ENCODE data around the gene ZNF784. TPM values are rescaled to one million over a fixed set of nuclear protein-coding genes. Genes with fewer than 3 reads are reported as not detected.

ZNF784 gene
- total and polyA plus RNA-seq, 9 donors: 5.3 to 9.8 (median 8.5) TPM

DNA sequence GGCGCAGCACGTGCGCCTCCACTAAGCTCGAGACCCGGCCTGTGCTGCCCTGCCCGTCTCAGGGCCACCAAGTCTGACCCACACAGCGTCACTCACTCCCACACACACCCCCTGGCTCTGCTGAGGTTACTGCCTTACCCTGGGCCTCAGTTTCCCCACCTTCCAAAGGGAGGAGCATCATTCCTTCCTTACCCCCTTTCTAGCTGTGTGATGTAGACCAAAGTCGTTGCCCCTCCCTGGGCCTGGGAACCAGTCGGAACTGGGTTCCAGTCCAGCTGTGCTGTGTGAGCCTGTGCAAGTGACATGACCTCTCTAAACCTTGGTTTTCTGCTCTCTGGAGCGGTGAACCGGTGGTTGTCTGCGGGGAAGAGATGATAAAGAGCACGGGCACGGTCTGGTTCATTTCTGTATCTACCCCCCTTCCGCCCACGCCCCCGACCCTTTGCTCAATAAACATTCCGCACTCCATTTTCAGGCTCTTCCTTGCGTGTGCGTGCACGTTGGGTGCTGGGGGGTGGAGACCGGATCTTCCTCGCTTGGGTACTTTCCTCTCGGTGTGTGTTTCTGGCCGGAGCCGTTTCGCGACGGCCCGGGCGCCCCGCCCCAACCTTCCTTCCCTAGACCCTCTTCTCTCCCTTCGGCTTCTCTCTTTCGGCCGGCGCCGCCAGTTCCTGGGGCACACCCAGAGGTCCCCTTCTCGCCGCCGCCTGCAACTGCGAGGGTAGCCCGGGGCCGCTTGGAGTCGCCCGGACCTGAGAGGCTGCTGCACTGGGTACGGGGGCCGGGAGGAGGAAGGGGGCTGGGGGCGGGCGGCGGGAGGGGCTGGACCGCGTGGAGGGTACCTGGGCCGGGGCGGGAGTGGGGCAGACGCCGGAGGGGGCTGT is 18.9 kb upstream of the ZNF784 start, which contains the start of gene ZNF581:
Gene ZNF581, plus strand, starts transcription at position 647 of the 884 bp plus-strand sequence. CDS start 923 bp downstream, outside the sequence.
- WGBS (ENCODE audit: insufficient coverage): 1% methylated on average over 31 of the region's 56 CpGs
- Histone ChIP-seq H3K9me3 (replicated peaks; ENCODE audit: control insufficient read depth, low read depth, low read length) (no peaks in the 10 kb centered on the region), H3K27me3 (ENCODE audit: control insufficient read depth, insufficient read depth, low read length) (no peaks in the 10 kb centered on the region), H3K4me3 (ENCODE audit: low read length) (peak within 1 kb of the TSS; percentile 76), H3K36me3 (ENCODE audit: control insufficient read depth, insufficient read depth, low read length) (peaks cover 19% of the 10 kb centered on the region), H3K4me1 (ENCODE audit: control insufficient read depth, insufficient read depth, low read length) (peaks cover 57% of the 10 kb centered on the region), H3K27ac (ENCODE audit: low read length) (peak within 1 kb of the TSS; percentile 78)
- DNase-seq: peak; percentile 84

- DNase-seq: no peak
- peak overlapping the region; percentile 29 for H3K27ac ChIP-seq (ENCODE audit: low read length)
- WGBS (ENCODE audit: insufficient coverage): 2% methylated on average over 62 of the region's 65 CpGs
- no peaks in the 10 kb centered on the region for H3K27me3 ChIP-seq (ENCODE audit: control insufficient read depth, insufficient read depth, low read length)
- peak overlapping the region; percentile 68 for H3K4me3 ChIP-seq (ENCODE audit: low read length)
- H3K9me3 ChIP-seq (replicated peaks; ENCODE audit: control insufficient read depth, low read depth, low read length): no peaks in the 10 kb centered on the region
- H3K36me3 ChIP-seq (ENCODE audit: control insufficient read depth, insufficient read depth, low read length): peaks cover 22% of the 10 kb centered on the region
- H3K4me1 ChIP-seq (ENCODE audit: control insufficient read depth, insufficient read depth, low read length): peaks cover 53% of the 10 kb centered on the region
Measured at GRCh38 chr19:55642153-55643002, 18.0 kb upstream of the ZNF784 start.

DNA sequence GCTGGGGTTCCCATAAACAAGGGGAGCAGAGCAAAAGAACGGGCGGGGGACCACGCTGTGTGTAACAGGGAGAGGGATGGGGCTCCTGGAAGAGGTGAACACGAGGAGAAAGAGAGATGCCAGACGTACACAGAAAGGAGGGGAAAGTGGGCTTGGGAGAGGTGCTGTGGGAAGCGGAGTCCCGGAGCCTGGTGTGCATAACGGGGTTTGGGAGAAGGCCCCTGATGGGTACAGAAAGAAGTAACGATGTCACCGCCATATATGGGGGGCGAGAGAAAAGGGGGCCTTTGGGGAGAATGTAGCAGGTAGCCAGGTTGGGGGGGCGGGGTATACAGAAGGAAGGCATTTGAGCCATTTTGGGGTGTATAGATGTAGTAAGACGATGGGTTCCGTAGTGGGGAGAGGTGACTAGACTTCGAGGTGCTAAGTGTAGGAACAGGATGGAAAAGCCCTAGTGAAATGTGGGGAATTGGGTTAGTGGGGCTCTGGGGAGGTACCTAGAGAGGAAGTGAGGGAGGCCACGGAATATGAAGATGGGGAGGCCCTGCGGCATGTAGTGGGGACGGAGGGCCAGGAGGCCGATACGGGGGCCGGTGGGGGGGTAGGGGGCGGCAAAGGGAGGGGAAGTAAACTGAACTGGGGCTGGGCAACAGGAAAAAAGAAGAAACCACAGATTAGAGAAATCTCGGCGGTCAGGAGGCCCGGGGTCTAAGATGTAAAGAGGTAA is 17.2 kb upstream of the ZNF784 start:
- Histone ChIP-seq H3K4me3 (ENCODE audit: low read length) (peak overlapping the region; percentile 68), H3K27ac (ENCODE audit: low read length) (peak overlapping the region; percentile 94), H3K9me3 (replicated peaks; ENCODE audit: control insufficient read depth, low read depth, low read length) (no peaks in the 10 kb centered on the region), H3K4me1 (ENCODE audit: control insufficient read depth, insufficient read depth, low read length) (peaks cover 51% of the 10 kb centered on the region), H3K27me3 (ENCODE audit: control insufficient read depth, insufficient read depth, low read length) (no peaks in the 10 kb centered on the region), H3K36me3 (ENCODE audit: control insufficient read depth, insufficient read depth, low read length) (peaks cover 19% of the 10 kb centered on the region)
- DNase-seq: no peak
- WGBS (ENCODE audit: insufficient coverage): 1% methylated on average over 25 of the region's 25 CpGs

DNA sequence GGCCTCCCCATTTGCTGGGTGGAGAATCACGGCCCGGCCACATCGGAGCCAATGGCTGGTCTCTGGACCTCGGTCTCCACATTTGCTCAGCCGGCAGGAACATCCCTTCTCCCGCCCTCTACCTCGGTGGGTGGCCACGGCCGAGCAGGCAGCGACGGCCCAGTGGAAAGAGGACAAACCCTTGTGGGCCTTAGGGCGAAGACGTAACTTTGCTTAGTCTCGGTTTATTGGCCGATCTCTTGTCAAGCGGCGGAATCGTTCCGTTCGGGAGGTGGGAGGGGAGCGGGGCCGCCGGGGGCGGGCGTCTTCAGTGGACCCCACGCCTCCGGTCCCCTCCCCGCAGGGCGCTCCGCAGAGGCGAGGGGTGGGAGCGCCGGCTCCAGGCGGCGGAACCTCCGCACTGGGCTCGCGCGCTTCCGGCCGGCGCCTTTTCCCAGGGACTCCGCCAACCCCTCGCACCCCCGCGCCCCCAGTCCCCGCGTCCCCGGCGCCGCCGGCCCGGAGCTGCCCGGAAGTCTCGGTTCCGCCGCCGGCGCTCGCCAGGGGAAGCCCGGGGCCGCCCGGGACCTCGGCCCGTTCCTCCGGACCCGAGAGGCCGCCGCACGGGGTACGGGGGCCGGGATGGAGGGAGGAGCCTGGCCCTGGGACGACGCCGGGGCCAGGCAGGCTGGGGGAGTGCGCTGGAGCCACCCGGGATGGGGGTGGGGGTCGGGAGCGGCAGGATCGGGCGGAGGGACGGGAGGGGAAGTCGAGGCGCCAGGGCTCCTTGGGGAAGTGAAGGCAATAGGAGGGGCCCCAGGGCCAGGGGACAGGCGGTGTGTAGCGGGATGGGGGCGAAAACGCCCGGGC is 16.4 kb upstream of the ZNF784 start, which contains the start of gene ZNF580:
Gene ZNF580, plus strand, starts transcription at position 426 of the 849 bp plus-strand sequence. CDS start 1,507 bp downstream, outside the sequence.
- H3K36me3 ChIP-seq (ENCODE audit: control insufficient read depth, insufficient read depth, low read length): peaks cover 18% of the 10 kb centered on the region
- peak within 1 kb of the TSS; percentile 94 for H3K27ac ChIP-seq (ENCODE audit: low read length)
- peak within 1 kb of the TSS; percentile 68 for H3K4me3 ChIP-seq (ENCODE audit: low read length)
- DNase-seq: peak; percentile 93
- under 1% methylated on average over 75 of the region's 89 CpGs for WGBS (ENCODE audit: insufficient coverage)
- H3K9me3 ChIP-seq (replicated peaks; ENCODE audit: control insufficient read depth, low read depth, low read length): no peaks in the 10 kb centered on the region
- H3K4me1 ChIP-seq (ENCODE audit: control insufficient read depth, insufficient read depth, low read length): peaks cover 59% of the 10 kb centered on the region
- H3K27me3 ChIP-seq (ENCODE audit: control insufficient read depth, insufficient read depth, low read length): no peaks in the 10 kb centered on the region

DNA sequence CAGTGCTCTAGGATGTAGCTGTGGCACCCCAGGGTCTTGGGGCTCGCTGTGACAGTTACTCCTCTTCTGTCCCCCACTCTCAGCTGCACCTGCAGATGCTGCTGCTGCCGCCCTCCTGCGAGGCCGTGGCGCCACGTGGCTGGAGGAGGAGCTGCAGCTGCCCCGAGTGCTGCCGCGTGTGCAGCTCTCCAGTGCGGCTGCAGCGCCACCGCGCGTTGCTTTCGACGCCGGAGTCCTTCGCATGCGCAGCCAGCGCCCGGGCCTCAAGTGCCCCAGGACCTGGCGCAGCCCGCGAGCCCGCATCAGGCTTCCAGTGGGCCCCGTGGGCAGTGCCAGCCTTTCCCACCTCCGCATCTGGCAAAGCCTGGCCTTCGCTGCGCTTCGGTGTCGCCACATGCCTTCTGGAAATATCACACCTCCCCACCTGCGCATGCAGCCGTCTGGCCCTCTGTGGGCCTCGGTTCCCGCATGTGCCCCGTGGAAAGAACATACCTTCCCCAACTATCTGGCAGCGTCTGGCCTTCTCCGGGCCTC is 15.7 kb upstream of the ZNF784 start:
- H3K9me3 ChIP-seq (replicated peaks; ENCODE audit: control insufficient read depth, low read depth, low read length): no peaks in the 10 kb centered on the region
- peak overlapping the region; percentile 94 for H3K27ac ChIP-seq (ENCODE audit: low read length)
- H3K4me1 ChIP-seq (ENCODE audit: control insufficient read depth, insufficient read depth, low read length): peaks cover 65% of the 10 kb centered on the region
- H3K27me3 ChIP-seq (ENCODE audit: control insufficient read depth, insufficient read depth, low read length): no peaks in the 10 kb centered on the region
- 4% methylated on average over 38 of the region's 38 CpGs for whole genome bisulfite sequencing (ENCODE audit: insufficient coverage)
- H3K36me3 ChIP-seq (ENCODE audit: control insufficient read depth, insufficient read depth, low read length): peaks cover 11% of the 10 kb centered on the region
- peak overlapping the region; percentile 68 for H3K4me3 ChIP-seq (ENCODE audit: low read length)
- peak; percentile 83 for DNase-seq

DNA sequence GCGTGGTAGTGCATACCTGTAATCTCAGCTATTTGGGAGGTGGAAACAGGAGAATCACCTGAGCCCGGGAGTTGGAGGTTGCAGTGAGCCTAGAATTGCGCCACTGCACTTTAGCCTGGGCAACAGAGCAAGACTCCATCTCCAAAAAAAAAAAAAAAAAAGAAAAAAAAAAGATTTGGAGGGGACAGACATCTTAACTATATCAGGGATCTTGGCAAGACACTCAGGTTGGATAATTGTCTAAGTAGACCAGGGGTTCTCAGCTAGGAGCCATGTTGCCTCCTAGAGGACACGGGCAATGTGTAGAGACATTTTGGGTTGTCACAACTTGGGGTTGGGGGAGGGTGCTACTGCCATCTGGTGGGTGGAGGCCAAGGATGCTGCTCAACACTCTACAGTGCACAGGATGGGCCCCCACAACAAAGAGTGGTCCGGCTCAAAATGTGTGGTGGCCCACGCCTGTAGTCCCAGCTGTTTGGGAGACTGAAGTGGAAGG is 14.5 kb upstream of the ZNF784 start:
- 90% methylated on average over 2 of the region's 6 CpGs for WGBS (ENCODE audit: insufficient coverage)
- no peaks in the 10 kb centered on the region for H3K9me3 ChIP-seq (replicated peaks; ENCODE audit: control insufficient read depth, low read depth, low read length)
- peaks cover 60% of the 10 kb centered on the region for H3K4me1 ChIP-seq (ENCODE audit: control insufficient read depth, insufficient read depth, low read length)
- peaks cover 3% of the 10 kb centered on the region for H3K36me3 ChIP-seq (ENCODE audit: control insufficient read depth, insufficient read depth, low read length)
- H3K27me3 ChIP-seq (ENCODE audit: control insufficient read depth, insufficient read depth, low read length): no peaks in the 10 kb centered on the region
- H3K27ac ChIP-seq (ENCODE audit: low read length): no peak overlapping the region
- no peak for DNase-seq
- no peak overlapping the region for H3K4me3 ChIP-seq (ENCODE audit: low read length)

- WGBS (ENCODE audit: insufficient coverage): 81% methylated on average over 11 of the region's 11 CpGs
Measured at GRCh38 chr19:55637534-55637933, 13.2 kb upstream of the ZNF784 start.

DNA sequence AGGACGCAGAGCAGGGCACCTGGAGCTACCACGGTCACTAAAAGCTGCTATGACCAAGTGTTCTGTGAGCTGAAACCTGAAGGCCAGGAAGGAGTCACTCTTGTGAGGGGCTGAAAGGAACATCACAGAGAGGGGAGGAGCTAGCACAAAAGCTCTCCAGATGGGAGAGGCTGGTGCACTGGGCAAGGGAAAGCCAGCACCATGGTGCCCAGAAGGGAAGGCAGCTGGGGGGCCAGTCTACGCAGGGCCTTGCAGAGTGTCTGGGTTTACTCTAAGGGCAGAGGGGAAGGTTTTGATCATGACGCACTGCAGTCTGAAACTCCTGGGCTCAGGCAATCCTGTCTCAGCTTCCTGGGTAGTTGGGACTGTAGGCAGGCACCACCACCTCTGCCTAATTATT is 12.4 kb upstream of the ZNF784 start:
- H3K4me1 ChIP-seq (ENCODE audit: control insufficient read depth, insufficient read depth, low read length): peaks cover 44% of the 10 kb centered on the region
- H3K27ac ChIP-seq (ENCODE audit: low read length): no peak overlapping the region
- H3K36me3 ChIP-seq (ENCODE audit: control insufficient read depth, insufficient read depth, low read length): peaks cover 3% of the 10 kb centered on the region
- H3K27me3 ChIP-seq (ENCODE audit: control insufficient read depth, insufficient read depth, low read length): no peaks in the 10 kb centered on the region
- H3K9me3 ChIP-seq (replicated peaks; ENCODE audit: control insufficient read depth, low read depth, low read length): no peaks in the 10 kb centered on the region
- H3K4me3 ChIP-seq (ENCODE audit: low read length): no peak overlapping the region
- DNase-seq: no peak
- WGBS (ENCODE audit: insufficient coverage): 94% methylated on average over 2 of the region's 4 CpGs

More at GRCh38 chr19:55637534-55637933, 13.2 kb upstream of the ZNF784 start:
- H3K36me3 ChIP-seq (ENCODE audit: control insufficient read depth, insufficient read depth, low read length): peaks cover 3% of the 10 kb centered on the region
- no peak overlapping the region for H3K27ac ChIP-seq (ENCODE audit: low read length)
- no peaks in the 10 kb centered on the region for H3K9me3 ChIP-seq (replicated peaks; ENCODE audit: control insufficient read depth, low read depth, low read length)
- no peak for DNase-seq
- H3K4me1 ChIP-seq (ENCODE audit: control insufficient read depth, insufficient read depth, low read length): peaks cover 52% of the 10 kb centered on the region
- H3K4me3 ChIP-seq (ENCODE audit: low read length): no peak overlapping the region
- H3K27me3 ChIP-seq (ENCODE audit: control insufficient read depth, insufficient read depth, low read length): no peaks in the 10 kb centered on the region

Measured in muscle of leg (tissue), 11 donors.